Measurements from ENCODE around the gene TEX2. TPM values are rescaled to one million over a fixed set of nuclear protein-coding genes. Genes with fewer than 3 reads are reported as not detected.

TEX2 gene
- total and polyA plus RNA-seq, 9 of the 15 experiments (the other 6 are each of a cell fraction or from before 2014, with no cell fraction given) = 4.1 to 27.6 (median 19.3) TPM

- TF ChIP-seq RNF2 (IDR thresholded peaks at IDR 0.05) (peak; percentile 22; the same call in 1 of the 2 replicates), NR4A1 (CRISPR knock-in tag; IDR thresholded peaks at IDR 0.05) (no peak), NR4A1 (tag; IDR thresholded peaks at IDR 0.05) (peak; percentile 34; the same call in 1 of the 2 replicates), SMAD1 (IDR thresholded peaks at IDR 0.05; ENCODE audit: low read depth, low read length, partially characterized antibody) (peak; percentile 96), ARID1B (IDR thresholded peaks at IDR 0.05) (peak; percentile 31), ZNF77 (CRISPR knock-in tag; IDR thresholded peaks at IDR 0.05) (0 out of 2 replicates have a peak, but pooled peaks have one; percentile 36), CGGBP1 (CRISPR knock-in tag; IDR thresholded peaks at IDR 0.05) (no peak), CREM (IDR thresholded peaks at IDR 0.05; ENCODE audit: low read depth) (peak; percentile 70), RCOR1 (IDR thresholded peaks at IDR 0.05; ENCODE audit: borderline replicate concordance in 1 of 2, low read depth in 2 of 2, low read length in 2 of 2) (peak in 1 of 2 experiments; percentile 2; a peak in 1 of 4 replicates), GATA2 (CRISPR knock-in tag; IDR thresholded peaks at IDR 0.05) (0 out of 2 replicates have a peak, but pooled peaks have one; percentile 21), RFX5 (IDR thresholded peaks at IDR 0.05; ENCODE audit: low read depth, low read length) (peak; percentile 47; the same call in 1 of the 2 replicates), TARDBP (IDR thresholded peaks at IDR 0.05) (0 out of 2 replicates have a peak, but pooled peaks have one; percentile 44), ASH1L (IDR thresholded peaks at IDR 0.05; ENCODE audit: borderline replicate concordance, low read depth, partially characterized antibody) (peak; percentile 66), ZNF655 (CRISPR knock-in tag; IDR thresholded peaks at IDR 0.05) (peak; percentile 18; the same call in 1 of the 2 replicates), CBX1 (IDR thresholded peaks at IDR 0.05; ENCODE audit: low read depth) (peak; percentile 91; the same call in 1 of the 2 replicates), SP1 (CRISPR knock-in tag; IDR thresholded peaks at IDR 0.05) (peak; percentile 78), CTCF (IDR thresholded peaks at IDR 0.05 in 2 of 3, conservative IDR thresholded peaks at IDR 0.05 in 1 of 3; ENCODE audit: insufficient read depth in 2 of 3, low read depth in 1 of 3, low read length in 3 of 3) (peak in 2 of 3 experiments; percentile 9 to 13; a peak in 1 of 6 replicates), CREBBP (IDR thresholded peaks at IDR 0.05; ENCODE audit: low read depth, low read length) (no peak), TEAD2 (tag; IDR thresholded peaks at IDR 0.05) (no peak), E2F8 (IDR thresholded peaks at IDR 0.05; ENCODE audit: low read depth, partially characterized antibody) (peak; percentile 62), HDAC3 (IDR thresholded peaks at IDR 0.05; ENCODE audit: borderline replicate concordance, partially characterized antibody) (peak; percentile 26)
- TF ChIP-seq, protein P1, sequence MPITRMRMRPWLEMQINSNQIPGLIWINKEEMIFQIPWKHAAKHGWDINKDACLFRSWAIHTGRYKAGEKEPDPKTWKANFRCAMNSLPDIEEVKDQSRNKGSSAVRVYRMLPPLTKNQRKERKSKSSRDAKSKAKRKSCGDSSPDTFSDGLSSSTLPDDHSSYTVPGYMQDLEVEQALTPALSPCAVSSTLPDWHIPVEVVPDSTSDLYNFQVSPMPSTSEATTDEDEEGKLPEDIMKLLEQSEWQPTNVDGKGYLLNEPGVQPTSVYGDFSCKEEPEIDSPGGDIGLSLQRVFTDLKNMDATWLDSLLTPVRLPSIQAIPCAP (CRISPR knock-in tag; IDR thresholded peaks at IDR 0.05; ENCODE audit: borderline replicate concordance) = no peak; the same call in 1 of the 2 replicates
Measured at GRCh38 chr17:64145751-64146417, 117.2 kb downstream of the TEX2 start (continued).
